HG03135 (cell line): ENCODE results near the gene ORC6.
"Not testable (repeated sequence)": the region's sequence is repeated elsewhere in the genome, so short reads cannot be mapped to it uniquely, and the experiment has no call there.

Source experiments
- ATAC-seq: cut with Tn5 transposase; IDR thresholded peaks from one replicate; pipeline ENCODE4 v1.9.1; 2021; ENCODE audit warnings: mild to moderate bottlenecking, moderate library complexity; ENCODE audit not compliant: unreplicated experiment

The ORC6 gene, protein sequence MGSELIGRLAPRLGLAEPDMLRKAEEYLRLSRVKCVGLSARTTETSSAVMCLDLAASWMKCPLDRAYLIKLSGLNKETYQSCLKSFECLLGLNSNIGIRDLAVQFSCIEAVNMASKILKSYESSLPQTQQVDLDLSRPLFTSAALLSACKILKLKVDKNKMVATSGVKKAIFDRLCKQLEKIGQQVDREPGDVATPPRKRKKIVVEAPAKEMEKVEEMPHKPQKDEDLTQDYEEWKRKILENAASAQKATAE

DNA sequence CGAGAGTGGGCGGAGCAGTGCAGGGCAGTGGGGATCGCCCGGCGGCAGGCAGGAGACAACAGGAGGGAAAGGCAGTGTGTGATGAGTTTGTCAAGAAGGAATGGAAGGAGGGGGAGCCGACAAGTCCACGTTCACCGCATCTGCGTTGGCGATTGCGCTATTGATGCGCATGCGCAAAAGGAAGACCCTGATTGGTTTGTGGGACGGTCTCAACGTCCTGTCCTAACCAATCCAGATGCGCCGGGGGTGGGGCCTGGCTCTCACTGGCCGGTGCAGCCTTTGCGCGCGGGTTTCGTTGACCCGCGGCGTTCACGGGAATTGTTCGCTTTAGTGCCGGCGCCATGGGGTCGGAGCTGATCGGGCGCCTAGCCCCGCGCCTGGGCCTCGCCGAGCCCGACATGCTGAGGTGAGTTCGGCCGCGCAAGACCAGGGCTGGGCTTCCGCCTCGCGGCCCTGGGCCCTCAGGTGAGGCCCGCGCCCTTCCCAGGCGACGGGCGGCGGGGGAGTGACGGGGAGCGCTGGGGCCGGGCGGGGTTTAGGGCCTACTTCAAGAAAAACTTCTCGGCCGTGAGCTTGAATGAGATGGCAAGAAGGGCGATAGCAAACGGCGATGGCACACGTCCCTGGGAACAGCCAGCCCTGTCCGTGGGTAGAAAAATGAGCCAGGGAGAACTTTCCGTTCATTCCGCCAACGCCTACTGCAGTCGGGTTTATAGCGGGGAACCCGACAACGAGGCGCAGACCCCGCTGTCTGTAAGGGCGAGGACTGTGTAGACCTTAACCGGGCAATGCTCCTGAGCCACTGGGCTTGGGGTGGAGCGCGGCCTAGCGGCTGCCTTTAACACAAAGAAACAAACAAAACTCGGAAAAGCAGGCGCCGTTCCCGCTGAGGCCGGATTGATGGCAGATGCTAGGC is at the start of gene ORC6:
Gene ORC6 (plus strand): TSS at position 295 of the 916 bp plus-strand sequence. CDS start 47 bp downstream, at position 342.
- peak; percentile 72 for ATAC-seq

GRCh38 chr16:46648656-46649055 is 40.8 kb upstream of the ORC6 start:
- ATAC-seq = no peak

- no peak for ATAC-seq
These were observed 39.7 kb upstream of the ORC6 start for GRCh38 chr16:46649588-46650253.

- no peak for ATAC-seq
These were observed 39.2 kb upstream of the ORC6 start for GRCh38 chr16:46650254-46650623.

DNA sequence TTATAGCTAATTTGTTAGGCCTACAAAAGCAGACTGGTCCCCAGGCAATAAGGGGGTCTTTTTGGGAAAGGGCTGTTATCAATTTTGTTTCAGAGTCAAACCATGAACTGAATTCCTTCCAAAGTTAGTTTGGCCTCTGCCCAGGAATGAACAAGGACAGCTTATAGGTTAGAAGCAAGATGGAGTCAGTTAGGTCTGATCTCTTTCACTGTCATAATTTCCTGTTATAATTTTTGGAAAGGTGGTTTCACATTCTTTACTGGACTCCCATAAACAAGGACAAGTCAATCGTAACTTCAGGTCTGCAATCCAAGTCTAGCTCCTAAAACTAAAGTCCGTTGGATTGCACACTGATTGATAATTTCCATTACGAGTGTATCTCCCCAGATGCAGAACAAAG is 38.2 kb upstream of the ORC6 start:
- ATAC-seq = no peak

DNA sequence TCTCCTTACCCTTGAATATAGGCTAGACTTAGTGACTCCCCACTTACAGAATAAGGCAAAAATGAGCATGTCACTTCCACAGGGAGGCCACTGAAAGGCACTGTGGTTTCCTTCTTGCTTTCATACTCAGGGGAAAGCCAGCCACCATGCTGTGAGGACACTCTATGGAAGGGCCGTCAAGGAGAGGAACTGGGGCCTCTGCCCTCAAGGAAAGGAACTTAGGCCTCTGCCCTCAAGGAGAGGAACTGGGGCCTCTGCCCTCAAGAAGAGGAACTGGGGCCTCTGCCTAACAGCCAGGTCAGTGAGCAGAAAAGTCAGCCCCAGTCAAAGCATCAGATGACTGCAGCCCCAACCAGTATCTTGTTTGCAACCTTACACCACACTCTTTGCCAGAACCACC is 30.5 kb upstream of the ORC6 start:
- peak; percentile 86 for ATAC-seq

DNA sequence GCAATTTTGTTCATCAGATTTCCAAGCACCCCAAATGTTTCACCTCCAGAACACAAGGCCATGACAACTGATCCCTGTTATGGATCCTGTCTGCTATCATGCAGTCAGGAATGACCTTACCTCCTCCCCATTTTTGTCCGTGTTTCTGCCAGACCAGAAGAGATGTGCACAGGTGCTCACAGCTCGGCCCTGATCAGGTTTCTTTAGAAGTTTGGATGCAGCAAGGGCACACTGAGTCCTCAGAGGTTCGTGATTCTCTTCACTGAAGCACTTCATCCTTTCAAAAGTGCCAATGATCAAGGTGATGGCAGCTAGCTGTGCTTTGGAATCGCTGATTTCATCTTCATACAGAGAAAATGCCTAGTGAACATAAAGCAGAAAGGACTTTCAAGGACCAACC is 27.3 kb upstream of the ORC6 start:
- no peak for ATAC-seq

- ATAC-seq = peak; percentile 71
These were observed 16.0 kb upstream of the ORC6 start for GRCh38 chr16:46673320-46674013.

GRCh38 chr16:46677943-46678342 is 11.5 kb upstream of the ORC6 start:
- not testable (repeated sequence) for ATAC-seq

DNA sequence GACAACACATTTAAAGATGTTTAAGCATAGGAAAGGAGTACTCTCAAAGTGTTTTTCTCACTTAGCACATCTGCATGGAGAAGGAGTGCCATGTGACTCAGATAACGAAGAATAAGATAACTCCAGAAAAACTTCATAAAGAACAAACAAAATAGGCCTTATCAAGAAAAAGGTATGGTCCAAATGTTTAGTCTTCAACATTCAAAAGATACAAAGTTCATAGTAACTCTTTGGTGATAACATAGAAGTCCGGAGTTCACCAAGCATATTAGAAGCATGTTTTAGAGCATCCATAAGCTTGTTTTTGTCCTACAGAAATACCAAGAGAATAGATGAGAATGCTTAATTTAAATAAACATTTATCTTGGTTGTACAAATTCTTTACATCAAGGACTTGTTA is 7.6 kb upstream of the ORC6 start:
- not testable (repeated sequence) for ATAC-seq

GRCh38 chr16:46686815-46687473 is 2.5 kb upstream of the ORC6 start:
- no peak for ATAC-seq

DNA sequence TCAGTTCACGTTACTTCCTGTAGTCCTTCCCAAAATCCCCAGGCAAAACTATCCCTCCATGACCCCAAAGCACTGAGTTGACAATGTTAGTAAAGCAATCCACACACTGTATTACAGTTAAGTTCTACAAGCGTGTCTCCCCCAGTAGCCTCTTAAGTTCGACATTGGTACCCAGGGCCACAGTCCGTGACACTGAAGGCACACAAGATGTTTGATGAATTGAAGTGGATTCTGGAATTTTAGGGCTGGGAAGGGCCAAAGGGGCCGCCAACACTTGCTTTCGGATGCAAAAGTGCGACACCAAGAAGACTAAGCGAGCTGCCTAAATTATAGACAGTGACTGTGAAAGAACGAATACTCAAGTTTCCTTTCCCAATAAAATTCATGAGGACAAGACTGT is 2.0 kb upstream of the ORC6 start:
- ATAC-seq = no peak

GRCh38 chr16:46688101-46688653 is 1.3 kb upstream of the ORC6 start:
- no peak for ATAC-seq

- peak; percentile 84 for ATAC-seq
These were observed 650 bp upstream of the ORC6 start, which contains the start of gene VPS35 for GRCh38 chr16:46688654-46689364. TSS of gene VPS35 (minus strand) at chr16:46689178. CDS start at chr16:46689133, 45 bp downstream.

DNA sequence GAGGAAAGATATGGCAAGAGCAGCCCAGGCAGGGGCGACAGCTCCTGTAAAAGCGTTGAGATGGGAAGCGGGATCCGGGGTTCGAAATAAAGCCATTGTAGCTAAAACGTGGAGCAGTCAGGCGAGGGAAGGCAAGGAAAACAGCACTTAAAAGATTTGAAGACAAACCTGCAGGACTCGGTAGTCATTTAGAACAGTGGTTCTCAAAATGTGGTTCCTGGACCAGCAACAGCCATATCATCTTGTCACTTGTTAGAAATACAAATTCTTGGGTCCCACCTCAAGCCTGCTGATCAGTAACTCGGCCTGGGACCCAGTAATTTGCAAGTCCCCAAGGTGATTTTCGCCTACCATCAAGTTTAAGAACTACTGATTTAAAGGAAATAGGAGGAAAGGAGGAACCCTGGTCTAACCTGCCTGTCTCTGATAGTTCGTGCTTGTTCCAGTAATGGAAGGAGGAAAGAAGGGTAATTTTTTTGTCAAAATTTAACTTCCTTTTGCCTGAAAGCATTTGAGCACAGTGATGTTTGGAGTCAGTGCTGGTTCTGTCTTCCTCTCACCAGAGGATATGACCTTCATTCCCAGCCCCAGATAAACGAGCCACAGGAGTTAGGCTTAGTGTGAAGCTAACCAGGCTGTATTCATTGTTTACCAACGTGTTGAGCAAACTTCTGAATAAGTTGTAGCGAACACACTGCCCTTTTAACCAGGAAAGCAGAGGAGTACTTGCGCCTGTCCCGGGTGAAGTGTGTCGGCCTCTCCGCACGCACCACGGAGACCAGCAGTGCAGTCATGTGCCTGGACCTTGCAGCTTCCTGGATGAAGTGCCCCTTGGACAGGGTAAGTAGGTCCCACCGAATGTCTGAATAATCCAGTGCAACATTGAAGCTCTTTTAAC is 1.1 kb downstream of the ORC6 start:
- no peak for ATAC-seq

DNA sequence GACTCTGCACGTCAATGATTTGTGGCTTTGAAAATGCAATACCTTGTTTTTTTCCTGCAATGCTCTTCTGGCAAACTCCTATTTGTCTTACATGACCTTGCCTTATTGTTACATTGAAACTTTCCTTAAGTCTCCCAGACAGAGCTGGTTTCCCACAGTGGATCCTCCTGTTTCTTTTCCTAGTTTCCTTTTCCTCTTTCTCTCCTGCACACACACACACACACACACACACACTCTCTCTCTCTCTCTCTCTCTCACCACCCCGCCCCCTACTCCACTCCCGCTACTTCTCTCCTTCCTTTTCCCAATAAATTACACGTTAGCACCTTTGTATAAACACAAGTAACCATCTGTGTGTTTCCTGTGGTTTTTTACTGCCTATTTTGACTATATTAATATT is 2.3 kb downstream of the ORC6 start:
- ATAC-seq = no peak

DNA sequence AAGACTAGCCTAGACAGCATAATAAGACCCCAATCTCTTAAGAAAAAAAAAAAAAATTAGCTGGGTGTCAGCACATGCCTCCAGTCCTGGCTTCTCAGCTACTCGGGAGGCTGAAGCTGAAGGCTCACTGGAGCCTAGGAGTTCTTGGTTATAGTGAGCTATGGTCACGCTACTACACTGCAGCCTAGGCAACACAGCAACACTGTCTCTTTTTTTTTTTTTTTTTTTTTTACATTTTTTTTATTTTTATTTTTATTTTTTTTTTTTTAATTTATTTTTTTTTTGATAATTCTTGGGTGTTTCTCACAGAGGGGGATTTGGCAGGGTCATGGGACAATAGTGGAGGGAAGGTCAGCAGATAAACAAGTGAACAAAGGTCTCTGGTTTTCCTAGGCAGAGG is 4.1 kb downstream of the ORC6 start:
- ATAC-seq = no peak

DNA sequence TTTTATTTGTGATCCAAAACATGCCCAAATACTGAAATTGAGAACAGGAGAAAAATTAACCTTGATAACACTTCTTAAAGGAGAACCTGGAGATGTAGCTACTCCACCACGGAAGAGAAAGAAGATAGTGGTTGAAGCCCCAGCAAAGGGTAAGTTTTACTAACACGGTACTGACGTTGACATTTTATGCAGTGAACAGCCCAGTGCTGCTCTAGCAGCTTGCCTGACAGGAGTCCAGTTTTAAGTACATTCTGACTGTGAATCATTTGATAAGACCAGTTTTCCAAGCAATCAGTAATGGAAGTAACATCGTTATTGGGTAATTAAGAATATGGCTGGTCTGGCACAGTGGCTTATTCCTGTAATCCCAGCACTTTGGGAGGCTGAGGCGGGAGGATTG is 6.5 kb downstream of the ORC6 start:
- no peak for ATAC-seq

GRCh38 chr16:46696957-46697356 is 7.5 kb downstream of the ORC6 start:
- no peak for ATAC-seq
